ACHN (cell line): Measurements from ENCODE around the gene EMC10.

Experiments used
- DNase-seq: peaks from one replicate; pipeline ENCODE4 v3.0.0-alpha.2; 2015
- in situ Hi-C: cut with HindIII; loops from 2 replicates; pipeline ENCODE4 v1.10.0; 2017; ENCODE audit warnings: low sequenced_read_pairs, low pct_ligation_motif_present, low pct_unique_long_range_greater_than_20kb

EMC10 gene

GRCh38 chr19:50449236-50449899 lies 26.9 kb upstream of the EMC10 start:
- in situ Hi-C loops: no loop called here

GRCh38 chr19:50450369-50451222 lies 25.7 kb upstream of the EMC10 start:
- no peak for DNase-seq
- in situ Hi-C loops: no loop called here

More at GRCh38 chr19:50449236-50449899, 26.9 kb upstream of the EMC10 start:
- DNase-seq: no peak

- no peak for DNase-seq
- in situ Hi-C loops: no loop called here
Observed at GRCh38 chr19:50451223-50451534, 25.1 kb upstream of the EMC10 start.

- no peak for DNase-seq
- in situ Hi-C loops: no loop called here
Observed at GRCh38 chr19:50453243-50453642, 23.1 kb upstream of the EMC10 start.

GRCh38 chr19:50455992-50456391 lies 20.3 kb upstream of the EMC10 start:
- DNase-seq: no peak
- in situ Hi-C loops: no loop called here

- DNase-seq: no peak
- in situ Hi-C loops: no loop called here
Observed at GRCh38 chr19:50457300-50457699, 19.0 kb upstream of the EMC10 start.

GRCh38 chr19:50458396-50459066 lies 17.8 kb upstream of the EMC10 start:
- no peak for DNase-seq
- in situ Hi-C loops: no loop called here

GRCh38 chr19:50459067-50459456 lies 17.2 kb upstream of the EMC10 start:
- DNase-seq: no peak
- in situ Hi-C loops: no loop called here

- in situ Hi-C loops: no loop called here
- no peak for DNase-seq
Observed at GRCh38 chr19:50459638-50460037, 16.7 kb upstream of the EMC10 start.

GRCh38 chr19:50460161-50460765 lies 16.0 kb upstream of the EMC10 start:
- DNase-seq: peak; percentile 94

GRCh38 chr19:50461066-50461875 lies 15.0 kb upstream of the EMC10 start:
- DNase-seq: peak; percentile 79
- in situ Hi-C loops: no loop called here

More at GRCh38 chr19:50460161-50460765, 16.0 kb upstream of the EMC10 start:
- in situ Hi-C loops: no loop called here

- in situ Hi-C loops: no loop called here
- DNase-seq: no peak
Observed at GRCh38 chr19:50462970-50463369, 13.3 kb upstream of the EMC10 start.

GRCh38 chr19:50464348-50464747 lies 12.0 kb upstream of the EMC10 start:
- in situ Hi-C loops: no loop called here
- DNase-seq: no peak

GRCh38 chr19:50465000-50465399 lies 11.3 kb upstream of the EMC10 start:
- in situ Hi-C loops: no loop called here
- no peak for DNase-seq

GRCh38 chr19:50465986-50466705 lies 10.2 kb upstream of the EMC10 start:
- in situ Hi-C loops: no loop called here
- no peak for DNase-seq

- no peak for DNase-seq
- in situ Hi-C loops: no loop called here
Observed at GRCh38 chr19:50466706-50467039, 9.6 kb upstream of the EMC10 start.

- in situ Hi-C loops: no loop called here
- DNase-seq: no peak
Observed at GRCh38 chr19:50467566-50467965, 8.7 kb upstream of the EMC10 start.

GRCh38 chr19:50468818-50469217 lies 7.5 kb upstream of the EMC10 start:
- no peak for DNase-seq
- in situ Hi-C loops: no loop called here
